PC-3 (cell line): ENCODE results near the gene KIF6. TPM values are rescaled to one million over a fixed set of nuclear protein-coding genes. Genes with fewer than 3 reads are reported as not detected.

Source experiments
- ATAC-seq: fragments of 200-7000 bp; cut with Tn5 transposase; 2 replicates; pipeline ENCODE4 v1.9.1; 2020; ENCODE audit warnings: mild to moderate bottlenecking, moderate library complexity
- BruUV-seq: library from RNA; stranded (reverse); fragments of 400-500 nt; replicated peaks from 2 replicates; lab custom pipeline; 2021; lab: Mats Ljungman, UMichigan
- CTCF ChIA-PET: fragments of 300-600 bp; sonication (Branson Sonifier 250); formaldehyde crosslinking; loops from one replicate; lab custom pipeline; 2022; ENCODE audit warnings: antibody characterized with exemption; lab: Charles Lee
- POLR2A ChIA-PET: fragments of 300-600 bp; sonication (Branson Sonifier 250); formaldehyde crosslinking; loops from one replicate; lab custom pipeline; 2022; ENCODE audit warnings: antibody characterized with exemption; ENCODE audit not compliant: unreplicated experiment; lab: Charles Lee
- DNase-seq: peaks from one replicate; pipeline ENCODE4 v3.0.0-alpha.2; 2015
- H2AFZ ChIP-seq: fragments of 300-600 bp; sonication (generic); 2 replicates; pipeline ENCODE4 v1.6.0; 2016; ENCODE audit warnings: antibody characterized with exemption, low read length
- H3F3A ChIP-seq: fragments of 300-600 bp; sonication (generic); one replicate; pipeline ENCODE4 v1.6.0; 2017; ENCODE audit warnings: antibody characterized with exemption, low read length, control low read depth, mild to moderate bottlenecking; ENCODE audit not compliant: unreplicated experiment
- H3K27ac ChIP-seq: fragments of 300-600 bp; sonication (generic); 2 replicates; pipeline ENCODE4 v1.5.1; 2016; ENCODE audit warnings: mild to moderate bottlenecking, low read length
- H3K27me3 ChIP-seq: fragments of 300-600 bp; sonication (generic); 2 replicates; pipeline ENCODE4 v1.6.1; 2016; ENCODE audit warnings: low read length, mixed read lengths
- H3K36me3 ChIP-seq: fragments of 300-600 bp; sonication (generic); 2 replicates; pipeline ENCODE4 v1.6.1; 2016; ENCODE audit warnings: low read depth, mixed run types, low read length, mixed read lengths
- H3K4me1 ChIP-seq: fragments of 300-600 bp; sonication (generic); 2 replicates; pipeline ENCODE4 v1.5.1; 2016; ENCODE audit warnings: low read length; ENCODE audit not compliant: insufficient read depth
- H3K4me2 ChIP-seq: fragments of 300-600 bp; sonication (generic); 2 replicates; pipeline ENCODE4 v1.6.0; 2016; ENCODE audit warnings: low read length
- H3K4me3 ChIP-seq: fragments of 300-600 bp; sonication (generic); 2 replicates; pipeline ENCODE4 v1.5.1; 2016; ENCODE audit warnings: mild to moderate bottlenecking, low read length, mixed read lengths
- H3K79me2 ChIP-seq: fragments of 300-600 bp; sonication (generic); 2 replicates; pipeline ENCODE4 v1.6.1; 2017; ENCODE audit warnings: low read length, mixed read lengths
- H3K9ac ChIP-seq: fragments of 300-600 bp; sonication (generic); 2 replicates; pipeline ENCODE4 v1.6.0; 2016; ENCODE audit warnings: mild to moderate bottlenecking, low read length
- H3K9me2 ChIP-seq: fragments of 300-600 bp; sonication (generic); replicated peaks from 2 replicates; pipeline ENCODE4 v1.6.1; 2016; ENCODE audit warnings: mixed run types, low read length, mixed read lengths
- H3K9me3 ChIP-seq: fragments of 300-600 bp; sonication (generic); 2 replicates; pipeline ENCODE4 v1.6.1; 2016; ENCODE audit warnings: low read length, mixed read lengths
- H4K20me1 ChIP-seq: fragments of 300-600 bp; sonication (generic); 2 replicates; pipeline ENCODE4 v1.6.1; 2016; ENCODE audit warnings: low read length, mixed read lengths
- EZH2 ChIP-seq: fragments of 300-600 bp; sonication (generic); IDR thresholded peaks from one replicate; pipeline ENCODE4 v1.6.1; 2017; ENCODE audit warnings: antibody characterized with exemption, mild to moderate bottlenecking, low read length; ENCODE audit not compliant: unreplicated experiment
- EZH2phosphoT487 ChIP-seq: fragments of 300-600 bp; sonication (generic); IDR thresholded peaks from 2 replicates; pipeline ENCODE4 v1.6.1; 2018; ENCODE audit warnings: mild to moderate bottlenecking, antibody characterized with exemption, low read length, borderline replicate concordance
- intact Hi-C: fragments of 100-400 bp; cut with micrococcal nuclease; formaldehyde crosslinking; loops from 2 replicates; pipeline ENCODE4 v1.9.0; 2023
- total RNA-seq: library from RNA; depleted of rRNA; stranded (reverse); fragments of >200 nt; gene quantifications from 2 replicates; pipeline ENCODE4 v1.2.3, GENCODE V29; 2014
- TF ChIP-seq, protein P1 (sequence below): fragments of 300-600 bp; sonication (generic); conservative IDR thresholded peaks from 2 replicates; pipeline ENCODE4 v1.5.1; 2017; ENCODE audit warnings: antibody characterized with exemption, low read depth, mild to moderate bottlenecking, low read length

KIF6 gene
- total RNA-seq, 1 experiment from 2014 or later, result 0.07 TPM

DNA sequence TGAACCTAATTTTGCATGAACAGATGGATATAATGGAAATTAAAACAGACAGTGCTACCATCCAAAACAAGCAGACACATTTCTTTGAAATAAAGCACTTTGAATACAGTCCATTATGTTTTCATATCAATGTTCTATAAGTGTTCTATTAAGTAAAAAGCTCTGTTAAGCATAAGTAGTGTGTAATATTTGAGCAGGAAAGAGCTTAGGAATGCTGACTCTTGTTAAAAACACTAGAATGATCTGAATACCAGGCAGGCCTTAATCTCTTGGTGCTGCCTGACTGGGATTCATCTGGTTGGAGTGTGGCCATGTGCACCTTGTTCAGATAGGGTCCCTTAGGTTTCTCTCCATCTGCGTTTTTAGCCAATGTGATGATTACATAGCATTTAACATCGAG, 130.9 kb downstream of the KIF6 start:
- Histone ChIP-seq H3K4me3 (no peak overlapping the region), H3K4me2 (no peak overlapping the region), H3K9ac (no peak overlapping the region), H3K9me2 (no peaks in the 10 kb centered on the region), H3K27me3 (peaks cover 8% of the 10 kb centered on the region; the same call in 1 of the 2 replicates), H3K79me2 (no peaks in the 10 kb centered on the region), H3K36me3 (no peaks in the 10 kb centered on the region), H3K27ac (no peak overlapping the region), H3K4me1 (no peaks in the 10 kb centered on the region), H3K9me3 (no peaks in the 10 kb centered on the region), H2AFZ (no peak overlapping the region), H4K20me1 (no peaks in the 10 kb centered on the region), H3F3A (no peaks in the 10 kb centered on the region)
- ChIA-PET CTCF (no interaction called here), POLR2A (no interaction called here)
- DNase-seq (no peak), ATAC-seq (no peak)
- intact Hi-C loops, result no loop called here
- TF ChIP-seq, protein P1, sequence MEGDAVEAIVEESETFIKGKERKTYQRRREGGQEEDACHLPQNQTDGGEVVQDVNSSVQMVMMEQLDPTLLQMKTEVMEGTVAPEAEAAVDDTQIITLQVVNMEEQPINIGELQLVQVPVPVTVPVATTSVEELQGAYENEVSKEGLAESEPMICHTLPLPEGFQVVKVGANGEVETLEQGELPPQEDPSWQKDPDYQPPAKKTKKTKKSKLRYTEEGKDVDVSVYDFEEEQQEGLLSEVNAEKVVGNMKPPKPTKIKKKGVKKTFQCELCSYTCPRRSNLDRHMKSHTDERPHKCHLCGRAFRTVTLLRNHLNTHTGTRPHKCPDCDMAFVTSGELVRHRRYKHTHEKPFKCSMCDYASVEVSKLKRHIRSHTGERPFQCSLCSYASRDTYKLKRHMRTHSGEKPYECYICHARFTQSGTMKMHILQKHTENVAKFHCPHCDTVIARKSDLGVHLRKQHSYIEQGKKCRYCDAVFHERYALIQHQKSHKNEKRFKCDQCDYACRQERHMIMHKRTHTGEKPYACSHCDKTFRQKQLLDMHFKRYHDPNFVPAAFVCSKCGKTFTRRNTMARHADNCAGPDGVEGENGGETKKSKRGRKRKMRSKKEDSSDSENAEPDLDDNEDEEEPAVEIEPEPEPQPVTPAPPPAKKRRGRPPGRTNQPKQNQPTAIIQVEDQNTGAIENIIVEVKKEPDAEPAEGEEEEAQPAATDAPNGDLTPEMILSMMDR, result no peak
- TF ChIP-seq EZH2phosphoT487 (no peak), EZH2 (no peak)
- no TSS peak for BruUV-seq

- H3K9me2 ChIP-seq, result no peaks in the 10 kb centered on the region
- no peaks in the 10 kb centered on the region for H3K79me2 ChIP-seq
- H3K27ac ChIP-seq, result no peak overlapping the region
- no peaks in the 10 kb centered on the region for H3K36me3 ChIP-seq
- peaks cover 8% of the 10 kb centered on the region; the same call in 1 of the 2 replicates for H3K27me3 ChIP-seq
- no peak overlapping the region for H3K4me2 ChIP-seq
- intact Hi-C loops, result no loop called here
- no peak overlapping the region for H2AFZ ChIP-seq
- BruUV-seq, result no TSS peak
- no peak for TF ChIP-seq EZH2
- TF ChIP-seq, protein P1, result no peak
- no peak for TF ChIP-seq EZH2phosphoT487
- H3K9ac ChIP-seq, result no peak overlapping the region
- DNase-seq (no peak), ATAC-seq (no peak)
- no peaks in the 10 kb centered on the region for H3K4me1 ChIP-seq
- POLR2A ChIA-PET, result no interaction called here
- CTCF ChIA-PET, result no interaction called here
- no peaks in the 10 kb centered on the region for H3K9me3 ChIP-seq
- H4K20me1 ChIP-seq, result no peaks in the 10 kb centered on the region
- no peaks in the 10 kb centered on the region for H3F3A ChIP-seq
- H3K4me3 ChIP-seq, result no peak overlapping the region
Observed at GRCh38 chr6:39593646-39594045, 131.6 kb downstream of the KIF6 start.

- Histone ChIP-seq H2AFZ (no peak overlapping the region), H3K4me1 (no peaks in the 10 kb centered on the region), H3F3A (no peaks in the 10 kb centered on the region), H3K36me3 (no peaks in the 10 kb centered on the region), H3K4me2 (no peak overlapping the region), H3K79me2 (no peaks in the 10 kb centered on the region), H3K4me3 (no peak overlapping the region), H3K9me2 (no peaks in the 10 kb centered on the region), H3K27me3 (peaks cover 8% of the 10 kb centered on the region; the same call in 1 of the 2 replicates), H3K27ac (no peak overlapping the region), H3K9ac (no peak overlapping the region), H3K9me3 (no peaks in the 10 kb centered on the region), H4K20me1 (no peaks in the 10 kb centered on the region)
- DNase-seq, result no peak
- intact Hi-C loops, result no loop called here
- TF ChIP-seq, protein P1, result no peak
- TF ChIP-seq EZH2 (no peak), EZH2phosphoT487 (no peak)
- no peak for ATAC-seq
- POLR2A ChIA-PET, result no interaction called here
- CTCF ChIA-PET, result no interaction called here
- no TSS peak for BruUV-seq
Observed at GRCh38 chr6:39590871-39591393, 134.3 kb downstream of the KIF6 start.
